Mesendoderm (in vitro differentiated cells): ENCODE data around the gene ARL3.

ENCODE experiments used
- DNase-seq: peaks from one replicate; pipeline ENCODE4 v3.0.0; 2013
- H2AK5ac ChIP-seq: 2 replicates; pipeline ENCODE4 v1.6.1; 2013; ENCODE audit warnings: low read length, inconsistent platforms
- H2BK120ac ChIP-seq: 2 replicates; pipeline ENCODE4 v1.6.1; 2013; ENCODE audit warnings: low read depth, mild to moderate bottlenecking, low read length, moderate library complexity, mixed read lengths
- H2BK15ac ChIP-seq: replicated peaks from 2 replicates; pipeline ENCODE4 v1.6.1; 2013; ENCODE audit warnings: low read depth, mild to moderate bottlenecking, moderate library complexity
- H2BK5ac ChIP-seq: 2 replicates; pipeline ENCODE4 v1.6.1; 2013; ENCODE audit warnings: low read length, inconsistent platforms
- H3K18ac ChIP-seq: 2 replicates; pipeline ENCODE4 v1.6.1; 2013; ENCODE audit warnings: mild to moderate bottlenecking, low read length, mixed read lengths
- H3K23ac ChIP-seq: one replicate; pipeline ENCODE4 v1.6.1; 2013; ENCODE audit warnings: low read length
- H3K27ac ChIP-seq: 2 replicates; pipeline ENCODE4 v1.5.1; 2013; ENCODE audit warnings: low read depth, mild to moderate bottlenecking, inconsistent platforms, low read length, moderate library complexity
- H3K27me3 ChIP-seq: 2 replicates; pipeline ENCODE4 v1.6.1; 2013; ENCODE audit warnings: low read length, control low read depth, mild to moderate bottlenecking, inconsistent platforms; ENCODE audit not compliant: insufficient read depth, poor library complexity
- H3K36me3 ChIP-seq: 2 replicates; pipeline ENCODE4 v1.6.1; 2013; ENCODE audit warnings: low read length, inconsistent platforms; ENCODE audit not compliant: control insufficient read depth, insufficient read depth
- H3K4ac ChIP-seq: one replicate; pipeline ENCODE4 v1.6.1; 2013; ENCODE audit warnings: low read depth, mild to moderate bottlenecking, low read length, moderate library complexity
- H3K4me1 ChIP-seq: 2 replicates; pipeline ENCODE4 v1.6.1; 2013; ENCODE audit warnings: low read depth, low read length, inconsistent platforms; ENCODE audit not compliant: control insufficient read depth
- H3K4me2 ChIP-seq: 2 replicates; pipeline ENCODE4 v1.6.1; 2013; ENCODE audit warnings: low read length
- H3K4me3 ChIP-seq: 2 replicates; pipeline ENCODE4 v1.5.1; 2013; ENCODE audit warnings: mild to moderate bottlenecking, low read length
- H3K56ac ChIP-seq: one replicate; pipeline ENCODE4 v1.6.1; 2013; ENCODE audit warnings: low read length
- H3K79me1 ChIP-seq: 2 replicates; pipeline ENCODE4 v1.6.1; 2013; ENCODE audit warnings: low read length, inconsistent platforms
- H3K79me2 ChIP-seq: 2 replicates; pipeline ENCODE4 v1.6.1; 2013; ENCODE audit warnings: mild to moderate bottlenecking, low read length; ENCODE audit not compliant: control insufficient read depth, insufficient read depth
- H3K9ac ChIP-seq: 2 replicates; pipeline ENCODE4 v1.6.1; 2013; ENCODE audit warnings: low read length, inconsistent platforms
- H4K5ac ChIP-seq: one replicate; pipeline ENCODE4 v1.6.1; 2013; ENCODE audit warnings: low read length
- H4K8ac ChIP-seq: one replicate; pipeline ENCODE4 v1.6.1; 2013; ENCODE audit warnings: low read depth, mild to moderate bottlenecking, control low read depth, low read length, moderate library complexity
- WGBS: extraction: QIAGEN DNeasy Blood & Tissue Kit; methylation state at CpG from one replicate; pipeline ENCODE4 v1.1.7; 2013; ENCODE audit warnings: low lambda C conversion rate, missing lambda C conversion rate; ENCODE audit not compliant: insufficient coverage; ENCODE audit errors: extremely low coverage; 5-methylcytosine and 5-hydroxymethylcytosine counted together

ARL3 gene

GRCh38 chr10:102627291-102627735, 86.9 kb downstream of the ARL3 start:
- peak overlapping the region; percentile 74 for H3K27ac ChIP-seq
- peak overlapping the region; percentile 69 for H3K56ac ChIP-seq
- H3K4me3 ChIP-seq: no peak overlapping the region
- peak overlapping the region; percentile 53 for H3K9ac ChIP-seq
- H3K79me1 ChIP-seq: no peaks in the 10 kb centered on the region
- H2BK15ac ChIP-seq: no peak overlapping the region
- H2AK5ac ChIP-seq: peak overlapping the region; percentile 74
- WGBS: no CpG with 5 or more reads among the region's 12 CpGs
- H2BK120ac ChIP-seq: no peak overlapping the region
- peak overlapping the region; percentile 15 for H4K5ac ChIP-seq
- H3K4me1 ChIP-seq: peaks cover 30% of the 10 kb centered on the region
- H3K27me3 ChIP-seq: no peaks in the 10 kb centered on the region
- no peak overlapping the region for H4K8ac ChIP-seq
- H3K36me3 ChIP-seq: no peaks in the 10 kb centered on the region
- peak overlapping the region; percentile 54 for H2BK5ac ChIP-seq
- peak overlapping the region; percentile 70 for H3K23ac ChIP-seq
- peak overlapping the region; percentile 39 for H3K4ac ChIP-seq
- DNase-seq: peak; percentile 56
- peak overlapping the region; percentile 88 for H3K18ac ChIP-seq
- H3K79me2 ChIP-seq: no peaks in the 10 kb centered on the region
- no peak overlapping the region for H3K4me2 ChIP-seq

- H3K4me3 ChIP-seq: no peak overlapping the region
- no peak overlapping the region for H3K27ac ChIP-seq
- H3K4me1 ChIP-seq: peaks cover 30% of the 10 kb centered on the region
- H3K18ac ChIP-seq: no peak overlapping the region
- no peaks in the 10 kb centered on the region for H3K27me3 ChIP-seq
- peak; percentile 51 for DNase-seq
- H4K8ac ChIP-seq: no peak overlapping the region
- H3K23ac ChIP-seq: no peak overlapping the region
- no peak overlapping the region for H3K4me2 ChIP-seq
- no peak overlapping the region for H2BK5ac ChIP-seq
- H2BK120ac ChIP-seq: no peak overlapping the region
- H2AK5ac ChIP-seq: peak overlapping the region; percentile 10
- no peaks in the 10 kb centered on the region for H3K36me3 ChIP-seq
- no peak overlapping the region for H2BK15ac ChIP-seq
- no peaks in the 10 kb centered on the region for H3K79me2 ChIP-seq
- no peak overlapping the region for H3K9ac ChIP-seq
- WGBS: no CpG with 5 or more reads among the region's 10 CpGs
- peak overlapping the region; percentile 3 for H3K56ac ChIP-seq
- H3K79me1 ChIP-seq: no peaks in the 10 kb centered on the region
- no peak overlapping the region for H3K4ac ChIP-seq
- no peak overlapping the region for H4K5ac ChIP-seq
Measured at GRCh38 chr10:102626026-102626685, 88.0 kb downstream of the ARL3 start.

GRCh38 chr10:102624751-102625645, 89.2 kb downstream of the ARL3 start:
- Histone ChIP-seq H3K36me3 (no peaks in the 10 kb centered on the region), H2AK5ac (no peak overlapping the region), H2BK5ac (no peak overlapping the region), H3K4me1 (peaks cover 26% of the 10 kb centered on the region), H3K79me1 (no peaks in the 10 kb centered on the region), H3K23ac (no peak overlapping the region), H3K56ac (no peak overlapping the region), H3K4me3 (no peak overlapping the region), H3K4ac (no peak overlapping the region), H3K27ac (no peak overlapping the region), H3K79me2 (no peaks in the 10 kb centered on the region), H2BK15ac (no peak overlapping the region), H4K8ac (no peak overlapping the region), H3K27me3 (no peaks in the 10 kb centered on the region), H4K5ac (no peak overlapping the region), H3K18ac (no peak overlapping the region), H3K9ac (no peak overlapping the region), H2BK120ac (no peak overlapping the region), H3K4me2 (no peak overlapping the region)
- WGBS: no CpG with 5 or more reads among the region's 12 CpGs
- no peak for DNase-seq

- Histone ChIP-seq H3K18ac (no peak overlapping the region), H4K5ac (no peak overlapping the region), H3K4me2 (no peak overlapping the region), H3K27me3 (no peaks in the 10 kb centered on the region), H3K36me3 (no peaks in the 10 kb centered on the region), H3K27ac (no peak overlapping the region), H3K4ac (no peak overlapping the region), H3K4me1 (peaks cover 21% of the 10 kb centered on the region), H2AK5ac (no peak overlapping the region), H3K23ac (no peak overlapping the region), H3K4me3 (no peak overlapping the region), H2BK120ac (no peak overlapping the region), H2BK5ac (no peak overlapping the region), H3K79me2 (no peaks in the 10 kb centered on the region), H3K9ac (no peak overlapping the region), H3K79me1 (no peaks in the 10 kb centered on the region), H2BK15ac (no peak overlapping the region), H4K8ac (no peak overlapping the region), H3K56ac (no peak overlapping the region)
- no CpG with 5 or more reads among the region's 3 CpGs for WGBS
- no peak for DNase-seq
Measured at GRCh38 chr10:102624094-102624493, 90.1 kb downstream of the ARL3 start.
